ENCODE data around the gene ZNF428.

The ZNF428 gene

GRCh38 chr19:43619262-43620060 is at the start of gene ZNF428:
TSS of gene ZNF428 (minus strand) at chr19:43619629. CDS start at chr19:43614304, 5,325 bp downstream.
- peaks cover 6% of the 10 kb centered on the region for H3K4me1 ChIP-seq (ENCODE audit: control insufficient read depth, insufficient read depth, low read length, unreplicated experiment)
- H3K4me3 ChIP-seq (ENCODE audit: low read depth, low read length): peak within 1 kb of the TSS; percentile 79
- H3K27ac ChIP-seq (ENCODE audit: low read depth, low read length): peak within 1 kb of the TSS; percentile 75
- peaks cover 23% of the 10 kb centered on the region for H3K79me2 ChIP-seq (ENCODE audit: control insufficient read depth, insufficient read depth, low read length, unreplicated experiment)
- H3K36me3 ChIP-seq (ENCODE audit: insufficient read depth, low read length): no peaks in the 10 kb centered on the region
- H3K27me3 ChIP-seq (ENCODE audit: insufficient read depth, low read length): no peaks in the 10 kb centered on the region
- H2AFZ ChIP-seq (ENCODE audit: low read length, unreplicated experiment): peak within 1 kb of the TSS; percentile 95

DNA sequence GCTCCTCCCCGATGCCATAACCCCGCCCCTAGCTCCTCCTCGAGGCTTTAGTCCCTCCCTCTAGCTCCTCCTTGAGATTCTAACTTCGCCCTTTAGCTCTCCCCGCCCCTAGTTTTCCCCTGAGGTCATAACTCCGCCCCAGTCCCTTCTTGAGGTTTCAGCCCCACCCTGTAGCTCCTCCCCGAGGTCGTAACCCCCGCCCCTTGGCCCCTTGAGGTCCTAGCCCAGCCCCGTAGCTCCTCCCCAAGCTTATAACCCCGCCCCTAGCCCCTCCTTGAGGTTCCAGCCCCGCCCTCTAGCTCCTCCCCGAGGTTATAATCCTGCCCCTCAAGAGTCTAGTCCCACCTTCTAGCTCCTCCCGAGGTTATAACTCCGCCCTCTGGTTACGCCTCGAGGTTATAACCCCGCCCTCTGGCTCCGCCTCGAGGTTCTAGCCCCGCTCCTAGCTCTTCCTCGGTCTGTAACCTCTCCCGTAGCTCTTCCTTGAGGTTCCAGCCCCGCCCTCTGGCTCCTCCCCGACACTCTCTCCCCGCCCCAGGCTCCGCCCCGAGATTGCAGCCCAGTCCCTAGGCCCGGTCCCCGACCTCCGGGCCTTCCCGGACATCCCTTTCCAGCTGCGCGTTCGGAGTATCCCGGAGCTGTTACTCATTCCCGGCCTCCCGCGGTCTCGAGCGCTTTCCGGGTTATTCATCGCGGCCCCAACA is 49.1 kb upstream of the ZNF428 start:
- Histone ChIP-seq H3K27ac (ENCODE audit: low read depth, low read length) (peak overlapping the region; percentile 91), H2AFZ (ENCODE audit: low read length, unreplicated experiment) (peak overlapping the region; percentile 67), H3K79me2 (ENCODE audit: control insufficient read depth, insufficient read depth, low read length, unreplicated experiment) (peaks cover 21% of the 10 kb centered on the region), H3K4me3 (ENCODE audit: low read depth, low read length) (peak overlapping the region; percentile 96), H3K36me3 (ENCODE audit: insufficient read depth, low read length) (peaks cover 11% of the 10 kb centered on the region; the same call in 1 of the 2 replicates), H3K27me3 (ENCODE audit: insufficient read depth, low read length) (no peaks in the 10 kb centered on the region), H3K4me1 (ENCODE audit: control insufficient read depth, insufficient read depth, low read length, unreplicated experiment) (no peaks in the 10 kb centered on the region)

DNA sequence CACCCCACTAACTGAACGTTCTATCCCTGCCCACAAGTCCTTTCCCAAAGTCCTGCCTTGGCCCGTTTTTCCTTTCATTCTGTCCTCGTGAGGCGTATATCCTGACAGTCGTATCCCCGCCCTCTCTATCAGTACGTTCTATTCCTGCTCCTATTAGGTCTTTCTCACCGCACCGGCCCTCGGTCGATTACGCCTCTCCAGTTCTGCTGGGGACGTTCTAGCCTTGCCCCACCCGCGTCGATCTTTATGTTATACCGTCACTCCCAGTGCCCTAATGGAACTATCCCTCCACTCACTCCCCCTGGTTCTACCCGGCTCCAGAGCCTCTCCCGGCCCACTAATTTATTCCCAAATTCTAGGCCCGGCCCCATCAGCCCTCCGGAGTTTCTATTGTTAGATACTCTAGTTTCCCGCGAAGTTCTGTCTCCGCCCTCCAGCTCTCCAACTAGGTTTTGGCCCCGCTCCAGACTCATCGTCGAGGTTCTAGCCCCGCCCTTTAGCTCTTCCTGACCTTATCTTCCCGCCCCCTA is 48.5 kb upstream of the ZNF428 start:
- peak overlapping the region; percentile 39; the same call in 1 of the 2 replicates for H3K27ac ChIP-seq (ENCODE audit: low read depth, low read length)
- H3K4me3 ChIP-seq (ENCODE audit: low read depth, low read length): peak overlapping the region; percentile 74

DNA sequence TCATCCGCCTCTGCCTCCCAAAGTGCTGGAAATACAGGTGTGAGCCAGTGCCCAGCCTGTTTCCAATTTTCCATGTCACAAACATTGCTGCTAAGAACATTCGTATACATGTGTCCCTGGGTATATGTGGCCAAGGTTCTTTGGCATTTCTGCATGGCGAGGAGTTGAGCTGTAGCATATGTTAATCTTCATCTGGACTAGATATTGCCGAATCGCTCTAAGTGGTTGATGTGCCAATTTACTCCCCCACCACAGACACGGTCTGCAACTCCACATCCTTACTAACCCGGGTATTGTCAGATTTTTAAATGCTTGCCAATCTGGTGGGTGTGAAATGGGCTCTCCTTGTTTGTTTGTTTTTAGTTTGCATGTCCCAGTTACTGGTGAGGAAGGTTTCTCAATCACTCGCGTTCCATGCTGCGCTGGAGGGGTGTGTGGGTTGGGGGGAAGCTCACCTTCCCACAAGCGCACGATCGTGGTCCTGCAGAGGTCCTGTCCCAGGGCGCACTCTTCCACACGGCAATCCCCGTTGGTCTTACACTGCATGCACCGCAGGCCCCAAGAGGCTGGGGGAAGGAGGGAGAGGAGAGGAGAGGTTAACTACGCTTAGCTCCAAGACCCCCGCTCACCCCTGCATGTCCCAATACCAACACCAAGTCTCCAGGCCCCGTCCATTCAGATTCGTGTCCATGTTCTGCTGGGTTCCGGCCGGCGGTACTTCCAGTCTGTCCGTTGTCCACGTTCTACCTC is 47.9 kb upstream of the ZNF428 start:
- H3K4me1 ChIP-seq (ENCODE audit: control insufficient read depth, insufficient read depth, low read length, unreplicated experiment): no peaks in the 10 kb centered on the region
- peak overlapping the region; percentile 39; the same call in 1 of the 2 replicates for H3K27ac ChIP-seq (ENCODE audit: low read depth, low read length)
- no peak overlapping the region for H2AFZ ChIP-seq (ENCODE audit: low read length, unreplicated experiment)
- no peaks in the 10 kb centered on the region for H3K27me3 ChIP-seq (ENCODE audit: insufficient read depth, low read length)
- H3K4me3 ChIP-seq (ENCODE audit: low read depth, low read length): peak overlapping the region; percentile 74
- H3K36me3 ChIP-seq (ENCODE audit: insufficient read depth, low read length): peaks cover 11% of the 10 kb centered on the region; the same call in 1 of the 2 replicates
- H3K79me2 ChIP-seq (ENCODE audit: control insufficient read depth, insufficient read depth, low read length, unreplicated experiment): peaks cover 24% of the 10 kb centered on the region

More for the DNA sequence above, 48.5 kb upstream of the ZNF428 start:
- no peaks in the 10 kb centered on the region for H3K4me1 ChIP-seq (ENCODE audit: control insufficient read depth, insufficient read depth, low read length, unreplicated experiment)
- peaks cover 11% of the 10 kb centered on the region; the same call in 1 of the 2 replicates for H3K36me3 ChIP-seq (ENCODE audit: insufficient read depth, low read length)
- peak overlapping the region; percentile 33 for H2AFZ ChIP-seq (ENCODE audit: low read length, unreplicated experiment)
- H3K79me2 ChIP-seq (ENCODE audit: control insufficient read depth, insufficient read depth, low read length, unreplicated experiment): peaks cover 21% of the 10 kb centered on the region
- no peaks in the 10 kb centered on the region for H3K27me3 ChIP-seq (ENCODE audit: insufficient read depth, low read length)

DNA sequence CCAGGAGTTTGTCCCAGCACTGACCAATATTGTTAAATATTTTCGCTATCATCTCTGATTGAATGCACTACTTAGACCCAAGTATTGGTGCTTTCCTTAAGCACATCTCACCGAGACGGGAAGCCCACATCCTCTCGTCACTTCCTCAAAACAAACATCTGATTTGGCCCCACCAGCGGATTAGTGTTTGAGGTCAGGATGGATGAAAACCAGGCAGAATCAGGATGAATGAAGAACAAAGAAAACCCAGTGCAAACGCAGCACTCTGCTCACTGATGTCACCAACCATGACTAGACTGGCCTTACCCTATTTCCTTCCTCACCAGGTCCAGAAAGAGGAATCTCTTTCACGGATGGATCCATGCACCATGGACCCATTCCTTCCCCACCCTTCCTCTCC is 44.6 kb upstream of the ZNF428 start:
- no peak overlapping the region for H3K4me3 ChIP-seq (ENCODE audit: low read depth, low read length)
- H3K27ac ChIP-seq (ENCODE audit: low read depth, low read length): no peak overlapping the region
- H3K36me3 ChIP-seq (ENCODE audit: insufficient read depth, low read length): peaks cover 20% of the 10 kb centered on the region; the same call in 1 of the 2 replicates
- no peak overlapping the region for H2AFZ ChIP-seq (ENCODE audit: low read length, unreplicated experiment)
- H3K4me1 ChIP-seq (ENCODE audit: control insufficient read depth, insufficient read depth, low read length, unreplicated experiment): no peaks in the 10 kb centered on the region
- H3K27me3 ChIP-seq (ENCODE audit: insufficient read depth, low read length): no peaks in the 10 kb centered on the region
- peaks cover 18% of the 10 kb centered on the region for H3K79me2 ChIP-seq (ENCODE audit: control insufficient read depth, insufficient read depth, low read length, unreplicated experiment)

GRCh38 chr19:43662487-43662886 is 43.1 kb upstream of the ZNF428 start:
- Histone ChIP-seq H3K4me1 (ENCODE audit: control insufficient read depth, insufficient read depth, low read length, unreplicated experiment) (no peaks in the 10 kb centered on the region), H3K79me2 (ENCODE audit: control insufficient read depth, insufficient read depth, low read length, unreplicated experiment) (peaks cover 19% of the 10 kb centered on the region), H2AFZ (ENCODE audit: low read length, unreplicated experiment) (no peak overlapping the region), H3K4me3 (ENCODE audit: low read depth, low read length) (no peak overlapping the region), H3K27ac (ENCODE audit: low read depth, low read length) (no peak overlapping the region), H3K36me3 (ENCODE audit: insufficient read depth, low read length) (peaks cover 27% of the 10 kb centered on the region; the same call in 1 of the 2 replicates), H3K27me3 (ENCODE audit: insufficient read depth, low read length) (no peaks in the 10 kb centered on the region)

DNA sequence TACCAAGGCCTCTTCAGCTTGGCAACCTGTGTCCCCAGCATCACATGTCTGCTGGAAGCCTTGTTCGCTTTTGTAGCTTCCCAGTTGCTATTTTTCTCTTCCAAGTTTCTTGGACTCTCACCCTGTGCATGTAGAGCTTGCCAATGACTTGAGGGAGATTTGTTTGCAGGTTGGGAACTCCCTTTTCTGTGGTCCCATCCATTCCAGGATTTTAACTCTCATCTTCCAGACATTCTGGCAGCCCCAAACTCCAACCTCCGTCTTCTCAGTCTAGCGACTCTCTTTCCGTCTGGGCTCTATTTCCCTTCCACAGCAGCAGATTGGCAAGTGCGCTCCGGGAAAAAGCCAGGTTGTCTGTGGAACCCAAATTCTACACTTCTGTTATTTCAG is 41.5 kb upstream of the ZNF428 start:
- Histone ChIP-seq H3K27me3 (ENCODE audit: insufficient read depth, low read length) (no peaks in the 10 kb centered on the region), H3K27ac (ENCODE audit: low read depth, low read length) (no peak overlapping the region), H3K4me1 (ENCODE audit: control insufficient read depth, insufficient read depth, low read length, unreplicated experiment) (no peaks in the 10 kb centered on the region), H3K79me2 (ENCODE audit: control insufficient read depth, insufficient read depth, low read length, unreplicated experiment) (peaks cover 14% of the 10 kb centered on the region), H3K36me3 (ENCODE audit: insufficient read depth, low read length) (peaks cover 21% of the 10 kb centered on the region; the same call in 1 of the 2 replicates), H2AFZ (ENCODE audit: low read length, unreplicated experiment) (no peak overlapping the region), H3K4me3 (ENCODE audit: low read depth, low read length) (no peak overlapping the region)

DNA sequence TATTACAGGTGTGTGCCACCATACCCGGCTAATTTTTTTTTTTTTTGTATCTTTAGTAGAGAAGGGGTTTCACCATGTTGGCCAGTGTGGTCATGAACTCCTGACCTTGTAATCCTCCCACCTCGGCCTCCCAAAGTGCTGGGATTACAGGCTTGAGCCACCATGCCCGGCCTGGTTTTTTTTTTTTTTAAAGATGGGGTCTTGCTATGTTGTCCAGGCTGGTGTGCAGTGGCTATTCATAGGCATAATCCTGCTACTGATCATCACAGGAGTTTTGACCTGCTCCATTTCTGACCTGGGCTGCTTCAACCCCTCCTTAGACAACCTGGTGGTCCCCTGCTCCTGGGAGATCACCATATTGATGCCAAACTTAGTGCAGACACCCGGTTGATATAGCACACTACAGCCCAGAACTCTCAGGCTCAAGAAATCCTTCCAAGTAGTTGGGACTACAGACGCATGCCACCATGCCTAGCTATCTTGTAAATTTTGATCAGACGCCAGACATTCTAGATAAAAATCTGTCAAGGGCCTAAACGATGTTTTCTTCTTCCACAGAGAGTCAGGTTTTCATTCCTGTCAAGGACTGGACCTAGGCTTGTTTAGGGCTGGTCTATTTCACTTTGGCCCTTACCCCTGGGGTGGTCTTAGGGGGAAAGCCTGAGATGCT is 41.0 kb upstream of the ZNF428 start:
- peaks cover 21% of the 10 kb centered on the region; the same call in 1 of the 2 replicates for H3K36me3 ChIP-seq (ENCODE audit: insufficient read depth, low read length)
- H3K27ac ChIP-seq (ENCODE audit: low read depth, low read length): no peak overlapping the region
- H3K4me1 ChIP-seq (ENCODE audit: control insufficient read depth, insufficient read depth, low read length, unreplicated experiment): no peaks in the 10 kb centered on the region
- no peak overlapping the region for H2AFZ ChIP-seq (ENCODE audit: low read length, unreplicated experiment)
- H3K4me3 ChIP-seq (ENCODE audit: low read depth, low read length): no peak overlapping the region
- H3K79me2 ChIP-seq (ENCODE audit: control insufficient read depth, insufficient read depth, low read length, unreplicated experiment): peaks cover 14% of the 10 kb centered on the region
- no peaks in the 10 kb centered on the region for H3K27me3 ChIP-seq (ENCODE audit: insufficient read depth, low read length)

DNA sequence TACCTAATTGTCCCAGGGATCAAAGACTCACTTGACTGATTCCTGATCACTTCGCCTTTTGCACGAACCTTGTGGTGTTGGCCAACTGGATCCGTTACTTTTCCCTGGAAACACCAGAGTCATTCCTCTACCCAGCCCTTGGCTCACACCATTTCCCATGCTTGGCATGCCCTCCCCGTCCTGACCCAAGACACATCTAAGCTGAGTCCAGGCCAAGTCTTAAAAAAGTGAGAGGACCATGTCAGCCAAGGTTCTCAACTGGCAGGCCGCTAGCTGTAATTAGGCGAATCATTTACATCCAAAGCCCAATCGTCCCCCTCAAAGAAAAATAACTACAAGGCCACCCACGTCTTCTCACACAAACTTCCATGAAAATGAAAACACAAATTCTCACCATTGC is 39.1 kb upstream of the ZNF428 start:
- Histone ChIP-seq H3K27me3 (ENCODE audit: insufficient read depth, low read length) (no peaks in the 10 kb centered on the region), H3K4me3 (ENCODE audit: low read depth, low read length) (no peak overlapping the region), H2AFZ (ENCODE audit: low read length, unreplicated experiment) (no peak overlapping the region), H3K36me3 (ENCODE audit: insufficient read depth, low read length) (peaks cover 16% of the 10 kb centered on the region; the same call in 1 of the 2 replicates), H3K79me2 (ENCODE audit: control insufficient read depth, insufficient read depth, low read length, unreplicated experiment) (peaks cover 11% of the 10 kb centered on the region), H3K4me1 (ENCODE audit: control insufficient read depth, insufficient read depth, low read length, unreplicated experiment) (no peaks in the 10 kb centered on the region), H3K27ac (ENCODE audit: low read depth, low read length) (no peak overlapping the region)

GRCh38 chr19:43658001-43658400 is 38.6 kb upstream of the ZNF428 start:
- Histone ChIP-seq H3K36me3 (ENCODE audit: insufficient read depth, low read length) (peaks cover 16% of the 10 kb centered on the region; the same call in 1 of the 2 replicates), H3K27me3 (ENCODE audit: insufficient read depth, low read length) (no peaks in the 10 kb centered on the region), H3K79me2 (ENCODE audit: control insufficient read depth, insufficient read depth, low read length, unreplicated experiment) (peaks cover 11% of the 10 kb centered on the region), H2AFZ (ENCODE audit: low read length, unreplicated experiment) (no peak overlapping the region), H3K4me3 (ENCODE audit: low read depth, low read length) (no peak overlapping the region), H3K4me1 (ENCODE audit: control insufficient read depth, insufficient read depth, low read length, unreplicated experiment) (no peaks in the 10 kb centered on the region), H3K27ac (ENCODE audit: low read depth, low read length) (no peak overlapping the region)
